NCI-H1694 (cell line): ENCODE results near the gene DYNC1I1.

ENCODE experiments used
- DNase-seq: peaks from one replicate; lab custom pipeline; 2025; lab: John Stamatoyannopoulos, UW

DYNC1I1 gene

DNA sequence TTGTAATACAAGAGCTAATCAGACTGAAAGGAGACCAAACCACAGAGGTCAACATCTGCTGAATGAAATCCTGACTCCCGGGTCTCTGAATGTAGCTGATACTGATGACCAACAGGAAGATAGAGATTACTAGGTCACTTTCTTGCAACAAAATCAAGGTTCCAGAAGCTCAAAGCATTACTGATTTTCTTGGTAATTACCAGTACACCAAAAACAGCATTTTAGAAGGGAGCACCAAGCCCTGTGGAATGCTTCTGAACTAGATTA lies 371.8 kb downstream of the DYNC1I1 start:
- no peak for DNase-seq
